ENCODE results near the gene FADS1.

FADS1 gene

DNA sequence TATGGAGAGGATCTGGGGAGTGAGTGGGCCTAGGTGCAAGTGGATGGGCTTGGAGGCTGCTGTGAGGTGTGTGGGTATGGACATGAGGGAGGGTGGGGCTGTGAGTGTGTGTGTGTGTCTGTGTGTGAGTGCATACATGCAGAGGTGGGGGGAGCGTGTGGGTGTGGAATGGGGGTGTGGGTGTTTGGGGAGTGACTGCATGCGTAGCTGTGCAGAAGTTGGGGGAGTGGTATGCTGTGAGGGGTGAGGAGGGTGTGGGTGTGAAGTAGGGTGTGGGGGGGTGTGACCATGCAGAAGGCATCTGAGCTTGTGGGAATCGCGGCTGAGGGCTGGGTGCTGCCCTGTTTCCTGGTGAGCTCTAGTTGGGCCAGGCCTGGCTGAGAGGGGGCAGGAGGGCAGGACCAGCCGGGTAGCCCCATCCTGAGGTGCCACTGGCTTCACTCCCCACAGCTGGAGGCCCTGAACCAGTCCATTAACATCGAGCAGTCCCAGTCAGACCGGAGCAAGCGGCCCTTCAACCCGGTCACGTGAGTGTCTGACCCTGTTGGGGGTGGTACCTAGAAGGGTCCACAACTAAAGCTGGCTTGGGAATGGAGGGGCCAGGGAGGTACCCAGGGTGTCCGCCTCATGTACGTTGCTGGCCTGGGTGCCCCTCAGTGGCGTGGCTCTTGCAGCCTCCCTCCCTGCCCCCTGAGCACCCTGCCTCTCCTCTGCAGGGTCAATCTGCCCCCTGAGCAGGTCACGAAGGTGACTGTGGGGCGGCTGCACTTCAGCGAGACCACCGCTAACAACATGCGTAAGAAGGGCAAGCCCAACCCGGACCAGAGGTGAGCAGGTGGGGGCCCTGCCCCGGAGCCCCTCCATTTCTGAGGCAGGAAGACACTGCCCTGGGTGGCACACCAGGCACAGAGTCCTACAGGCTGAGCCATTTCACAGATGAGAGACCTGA, 40.9 kb downstream of the FADS1 start:
- DNase-seq = no peak

DNA sequence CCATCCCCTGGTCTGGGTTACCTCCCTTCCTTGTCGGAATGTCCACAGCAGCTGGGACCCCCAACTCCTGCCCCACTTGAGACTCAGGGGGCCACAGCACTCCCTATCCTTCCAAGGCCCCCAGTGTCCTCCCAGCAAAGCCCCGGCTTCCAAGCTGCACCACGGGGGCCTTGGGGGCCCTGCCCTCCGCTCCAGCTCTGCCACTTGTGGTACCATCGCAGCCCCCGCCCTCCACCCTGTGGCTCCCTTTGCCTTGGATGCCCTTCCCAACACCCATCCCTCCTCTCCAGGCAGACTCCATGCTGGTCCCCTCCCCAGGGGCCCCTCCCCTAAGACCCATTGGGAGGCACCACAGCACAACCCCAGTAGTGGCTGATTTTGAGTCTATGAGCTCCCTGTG, 41.7 kb downstream of the FADS1 start:
- DNase-seq = no peak

DNA sequence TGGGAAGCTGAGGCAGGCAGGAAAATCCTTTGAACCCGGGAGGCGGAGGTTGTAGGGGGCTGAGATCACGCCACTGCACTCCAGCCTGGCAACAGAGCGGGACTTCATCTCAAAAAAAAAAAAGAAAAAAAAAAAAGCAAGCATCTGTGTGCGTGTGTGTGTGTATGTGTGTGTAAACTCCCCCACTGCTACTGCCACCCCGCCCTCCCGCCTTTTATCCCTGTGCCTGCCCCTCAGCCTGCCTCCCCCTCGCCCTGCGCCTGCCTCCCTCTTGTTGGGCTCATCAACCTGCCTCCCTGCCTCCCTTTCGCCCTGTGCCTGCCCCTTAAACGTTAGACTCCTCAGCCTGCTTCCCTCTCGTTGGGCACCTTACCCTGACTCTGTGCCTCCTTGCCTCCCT, 42.4 kb downstream of the FADS1 start:
- DNase-seq = no peak

DNA sequence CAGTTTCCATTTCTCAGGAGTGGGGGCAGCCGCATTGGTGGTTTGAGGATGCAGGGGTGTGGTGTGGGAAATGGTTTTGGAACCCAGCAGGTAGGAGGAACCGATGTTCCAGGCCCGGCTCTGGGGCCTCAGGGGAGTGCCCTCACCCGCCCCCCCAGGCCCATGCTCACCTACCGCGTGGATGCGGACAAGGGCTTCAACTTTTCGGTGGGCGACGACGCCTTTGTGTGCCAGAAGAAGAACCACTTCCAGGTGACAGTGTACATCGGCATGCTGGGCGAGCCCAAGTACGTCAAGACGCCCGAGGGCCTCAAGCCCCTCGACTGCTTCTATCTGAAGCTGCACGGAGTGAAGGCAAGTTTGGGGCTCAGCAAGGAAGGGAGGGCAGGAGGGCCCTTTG, 43.0 kb downstream of the FADS1 start:
- no peak for DNase-seq

DNA sequence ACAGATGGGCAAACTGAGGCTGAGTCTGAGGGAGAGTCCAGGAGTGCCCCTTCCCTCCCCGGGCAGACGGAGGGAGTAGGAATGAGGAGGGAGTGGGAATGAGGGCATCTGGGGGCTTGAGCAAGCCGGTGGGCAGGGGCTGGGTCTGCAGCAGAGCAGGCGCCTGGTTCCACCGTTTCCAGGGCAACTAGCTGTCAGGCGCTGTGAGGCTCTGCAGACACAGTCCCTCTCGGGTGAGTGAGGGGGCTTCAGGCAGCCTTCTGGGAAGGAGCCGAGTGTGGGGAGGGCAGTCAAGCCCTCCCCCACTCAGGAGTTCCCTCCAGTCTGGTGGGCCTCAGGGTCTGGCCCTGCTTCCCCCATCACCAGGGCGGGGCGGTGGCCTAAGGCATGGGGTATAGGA, 43.4 kb downstream of the FADS1 start:
- DNase-seq = no peak

DNA sequence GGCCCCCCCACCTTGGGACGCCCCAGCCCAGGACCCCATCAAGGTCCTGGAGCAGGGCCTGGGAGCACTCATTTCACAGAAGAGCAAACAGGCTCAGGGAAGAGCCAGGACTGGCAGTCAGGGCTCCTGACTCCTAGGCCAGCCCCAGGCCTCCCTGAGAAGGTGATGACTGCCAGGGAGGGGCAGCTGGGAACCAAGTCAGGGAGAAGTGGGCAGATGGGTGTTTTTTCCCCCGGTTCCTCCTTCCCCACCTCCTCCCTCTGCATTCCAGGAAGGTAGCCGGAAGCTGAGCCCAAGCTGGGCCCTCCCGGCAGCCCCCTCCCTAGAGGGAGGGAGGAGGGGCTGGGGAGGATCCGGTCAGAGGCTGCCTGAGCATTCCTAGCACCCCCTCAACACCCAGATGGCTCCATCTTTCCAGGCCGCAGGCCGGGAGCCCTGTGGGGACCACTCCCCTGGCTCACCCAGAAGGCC, 44.8 kb downstream of the FADS1 start:
- no peak for DNase-seq

DNA sequence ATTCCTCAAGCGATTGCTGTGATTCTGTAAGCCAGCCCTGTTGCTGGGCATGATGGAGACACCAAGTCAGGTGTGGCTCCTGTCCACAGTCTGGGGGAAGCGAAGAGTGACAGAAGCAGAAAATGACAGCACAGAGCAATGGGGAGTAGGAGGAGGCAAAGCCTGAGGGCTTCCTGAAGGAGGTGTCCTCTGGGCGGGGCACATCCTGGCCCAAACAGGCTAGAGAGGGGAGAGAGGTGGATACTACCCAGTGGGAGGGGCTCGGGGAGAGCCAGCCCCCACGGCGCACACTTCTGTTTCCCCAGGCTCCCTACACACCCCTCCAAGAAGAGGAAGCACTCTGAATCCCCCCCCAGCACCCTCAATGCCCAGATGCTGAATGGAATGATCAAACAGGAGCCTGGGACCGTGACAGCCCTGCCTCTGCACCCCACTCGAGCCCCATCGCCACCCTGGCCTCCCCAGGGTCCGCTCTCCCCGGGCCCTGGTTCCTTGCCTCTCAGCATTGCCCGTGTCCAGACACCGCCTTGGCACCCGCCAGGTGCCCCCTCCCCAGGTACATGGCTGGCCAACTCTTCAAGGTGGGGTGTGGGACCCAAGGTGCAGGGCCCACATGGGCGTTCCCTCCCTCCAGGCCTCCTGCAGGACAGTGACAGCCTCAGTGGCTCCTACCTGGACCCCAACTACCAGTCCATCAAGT, 45.5 kb downstream of the FADS1 start:
- DNase-seq = no peak

DNA sequence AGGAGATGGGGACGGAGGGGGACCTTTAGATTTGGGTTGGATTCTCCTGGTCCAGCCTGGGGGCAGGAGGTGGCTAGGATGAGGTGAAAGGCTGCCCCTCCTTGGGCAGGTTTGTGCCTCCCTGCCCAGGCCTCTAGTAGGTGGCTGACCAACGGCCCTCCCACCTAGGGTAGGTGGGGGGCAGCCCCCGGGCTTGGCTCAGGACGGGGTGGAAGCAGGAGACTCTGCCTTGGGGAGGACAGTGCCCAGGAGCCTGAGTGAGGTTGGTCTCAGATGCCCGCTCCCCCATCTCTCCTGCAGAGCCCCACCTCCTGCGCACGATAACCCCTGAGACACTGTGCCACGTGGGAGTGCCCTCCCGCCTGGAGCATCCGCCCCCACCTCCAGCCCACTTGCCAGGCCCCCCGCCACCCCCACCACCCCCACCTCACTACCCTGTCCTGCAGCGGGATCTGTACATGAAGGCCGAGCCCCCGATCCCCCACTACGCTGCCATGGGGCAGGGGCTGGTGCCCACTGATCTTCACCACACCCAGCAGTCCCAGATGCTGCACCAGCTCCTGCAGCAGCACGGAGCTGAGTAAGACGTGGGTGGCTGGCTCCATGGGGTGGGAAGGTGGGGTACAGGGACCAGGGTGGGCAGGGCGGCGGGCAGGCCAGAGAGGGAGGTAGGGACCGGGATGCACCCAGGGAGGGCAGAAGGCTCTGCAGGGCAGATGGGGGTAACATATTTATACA, 46.7 kb downstream of the FADS1 start:
- no peak for DNase-seq

DNA sequence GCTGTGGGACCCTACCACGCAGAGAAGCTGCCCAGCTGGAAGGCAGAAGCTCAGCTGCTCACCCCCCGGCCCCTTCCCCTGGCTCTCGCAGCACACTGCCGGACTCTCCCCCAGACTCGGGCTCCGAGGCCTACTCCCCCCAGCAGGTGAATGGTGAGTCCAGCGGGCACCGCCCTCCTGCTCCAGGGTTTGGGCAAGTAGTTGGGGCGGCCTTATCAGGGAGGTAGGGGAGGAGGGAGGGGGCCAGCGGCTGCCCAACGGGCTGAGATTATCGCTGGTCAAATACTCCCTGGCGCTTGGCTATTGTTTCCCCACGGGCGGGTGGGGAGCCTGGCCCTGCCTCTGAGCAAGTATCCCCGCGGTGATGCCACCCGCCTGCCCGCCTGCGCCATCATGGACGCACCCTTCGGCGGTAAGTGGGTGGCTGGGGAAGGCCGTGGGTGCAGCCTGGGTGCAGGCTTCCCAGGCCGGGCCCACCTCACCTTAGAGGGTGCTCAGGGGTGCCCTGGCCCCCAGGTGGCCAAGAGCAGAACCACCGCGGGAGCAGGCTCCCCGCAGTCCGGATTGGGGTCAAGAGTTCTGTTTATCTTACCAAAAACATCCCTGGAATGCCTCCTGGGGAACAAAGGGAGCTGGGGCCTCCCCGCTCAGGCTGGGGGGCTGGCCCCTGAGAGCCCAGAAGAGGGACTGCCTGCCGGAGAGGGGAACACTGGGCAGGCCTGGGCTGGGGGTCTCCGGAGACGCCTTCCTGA, 47.5 kb downstream of the FADS1 start:
- DNase-seq = no peak

DNA sequence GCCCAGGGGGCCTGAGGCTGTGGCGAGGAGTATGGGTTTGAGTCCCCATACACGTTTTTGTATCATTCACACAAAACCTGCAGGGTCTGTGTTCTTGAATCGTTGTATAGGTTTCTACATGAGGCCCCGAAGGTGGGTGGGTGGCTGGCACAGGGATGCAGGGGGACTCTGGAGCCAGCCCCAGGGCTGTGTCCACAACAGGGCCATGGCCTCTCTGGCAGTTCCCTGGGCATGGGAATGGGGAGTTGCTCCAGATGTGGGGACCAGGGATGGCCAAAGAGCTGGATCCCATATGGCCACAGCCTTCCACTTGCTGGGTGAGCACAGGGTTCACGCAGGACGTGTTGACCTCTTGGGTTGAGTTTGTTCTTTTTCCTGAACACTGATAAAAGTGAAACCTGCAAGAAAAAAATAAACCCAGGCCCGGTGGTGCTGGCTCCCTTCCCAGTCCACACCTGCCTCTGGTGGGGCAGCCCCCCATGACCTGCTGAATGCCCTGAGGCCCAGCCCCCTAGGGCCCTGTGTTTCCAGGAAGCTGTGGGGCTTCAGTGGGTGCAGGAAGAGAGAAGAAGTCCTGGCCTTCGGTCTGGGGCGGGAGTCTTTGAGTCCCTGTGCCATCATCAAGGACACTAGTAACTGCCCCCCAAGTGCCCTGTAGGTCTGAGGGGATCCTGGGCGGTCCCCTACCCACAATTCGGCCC, 48.3 kb downstream of the FADS1 start:
- no peak for DNase-seq

DNA sequence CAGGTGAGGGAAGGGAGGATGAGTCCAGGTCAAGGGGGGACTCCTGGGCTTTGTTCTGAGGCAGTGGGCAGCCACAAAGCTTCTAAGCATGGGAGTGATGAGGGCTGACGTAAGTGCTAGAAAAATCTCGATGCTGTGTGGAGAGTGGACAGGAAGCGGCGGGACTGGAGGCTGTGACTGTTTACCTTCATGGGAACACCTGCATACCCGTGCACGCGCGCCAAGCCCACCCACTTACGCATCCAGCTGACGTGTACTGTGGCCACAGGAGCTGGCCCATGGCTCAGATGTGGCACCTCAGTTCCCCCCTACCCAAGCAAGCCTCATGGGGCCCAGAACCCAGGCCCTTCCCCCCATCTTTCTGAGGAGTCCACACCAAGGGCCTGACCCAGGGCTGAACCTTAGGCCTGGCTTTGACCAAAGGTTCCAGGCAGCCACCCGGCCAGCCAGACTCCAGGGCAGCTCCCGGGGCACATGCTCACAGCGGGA, 50.4 kb downstream of the FADS1 start:
- no peak for DNase-seq

DNA sequence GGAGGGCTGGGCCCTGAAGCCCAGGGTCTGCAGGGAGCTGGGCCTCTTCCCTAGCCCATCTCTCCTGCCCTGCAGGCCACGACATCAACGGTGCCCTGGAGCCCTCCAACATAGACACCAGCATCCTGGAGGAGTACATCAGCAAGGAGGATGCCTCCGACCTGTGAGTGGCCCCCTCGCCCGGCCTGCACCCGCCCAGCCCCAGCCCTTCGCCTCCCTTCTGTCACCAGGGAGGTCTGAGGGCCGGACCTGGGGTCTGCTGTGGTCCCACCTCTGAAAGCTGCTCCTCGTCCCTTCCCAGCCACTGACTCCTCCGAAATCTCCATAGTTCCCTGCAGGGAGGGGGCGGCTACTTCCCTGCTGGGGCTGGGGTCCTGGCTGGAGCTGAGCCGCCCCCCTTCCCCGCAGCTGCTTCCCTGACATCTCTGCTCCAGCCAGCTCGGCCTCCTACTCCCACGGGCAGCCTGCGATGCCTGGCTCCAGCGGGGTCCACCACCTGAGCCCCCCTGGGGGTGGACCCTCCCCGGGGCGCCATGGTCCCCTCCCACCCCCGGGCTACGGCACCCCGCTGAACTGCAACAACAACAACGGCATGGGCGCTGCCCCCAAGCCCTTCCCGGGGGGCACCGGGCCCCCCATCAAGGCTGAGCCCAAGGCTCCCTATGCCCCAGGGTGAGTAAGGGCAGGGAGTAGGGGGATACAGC, 51.1 kb downstream of the FADS1 start:
- no peak for DNase-seq

DNA sequence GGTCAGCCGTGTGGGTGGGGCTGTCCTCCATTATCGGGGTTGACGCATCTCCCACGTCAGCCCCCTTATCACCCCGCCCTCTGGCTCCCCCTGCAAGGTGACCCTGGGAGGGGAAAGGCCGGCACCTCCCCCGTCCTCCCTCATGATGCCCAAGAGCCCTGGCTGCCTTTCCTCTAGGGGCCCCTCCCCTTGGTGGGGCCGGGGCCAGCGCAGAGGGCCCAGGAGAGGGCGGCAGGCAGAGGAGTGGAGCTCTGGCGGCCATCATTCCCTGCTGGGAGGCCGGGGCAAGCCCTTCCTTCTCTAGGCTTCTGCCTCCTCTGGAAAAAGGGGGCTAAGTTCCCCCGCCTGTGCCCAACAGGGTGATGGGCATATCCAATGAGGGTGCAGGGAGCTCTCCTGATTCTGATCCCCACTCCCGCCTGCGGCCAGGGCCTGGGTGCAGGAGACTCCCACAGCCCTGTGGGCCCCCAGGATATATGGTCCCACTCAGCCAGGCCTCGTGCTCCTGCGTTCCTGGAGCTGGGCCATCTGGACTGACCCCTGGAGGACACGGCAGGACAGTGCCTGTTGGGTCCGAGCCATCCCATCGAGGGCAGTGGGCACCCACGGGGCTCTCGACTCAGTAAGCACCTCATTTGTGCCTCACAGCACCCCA, 52.1 kb downstream of the FADS1 start:
- DNase-seq = no peak

DNA sequence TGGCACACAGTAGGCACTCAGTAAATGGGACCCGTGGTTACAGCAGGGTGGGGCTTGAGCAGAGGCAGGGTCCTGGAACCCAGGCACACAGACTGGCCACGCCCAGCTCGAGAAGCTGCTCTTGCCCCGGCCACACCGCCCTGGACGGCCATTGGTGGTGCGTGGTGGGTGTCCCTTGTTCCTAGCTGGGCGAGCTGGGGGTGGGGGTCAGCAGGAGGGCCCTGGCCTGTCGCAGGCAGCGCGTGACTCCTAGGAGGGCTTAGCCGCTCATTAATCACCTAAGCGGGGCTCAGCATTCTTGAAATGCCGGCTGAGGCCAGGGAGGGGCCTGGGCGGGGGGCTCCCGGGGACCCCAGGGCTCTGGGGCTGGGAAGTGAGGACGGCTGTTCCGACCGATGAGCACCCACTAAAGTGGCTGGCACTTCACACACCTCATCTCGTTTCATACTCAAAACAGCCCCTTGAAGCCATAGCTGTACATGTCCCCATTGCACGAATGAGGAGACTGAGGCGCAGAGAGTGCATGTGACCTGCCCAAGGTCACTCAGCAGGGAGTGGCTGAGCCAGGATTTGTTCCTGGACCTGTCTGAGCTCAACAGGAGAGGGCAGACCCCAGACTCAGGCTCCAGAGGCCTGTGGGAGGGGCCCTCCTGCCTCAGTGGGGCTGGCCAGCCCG, 52.7 kb downstream of the FADS1 start:
- DNase-seq = no peak

DNA sequence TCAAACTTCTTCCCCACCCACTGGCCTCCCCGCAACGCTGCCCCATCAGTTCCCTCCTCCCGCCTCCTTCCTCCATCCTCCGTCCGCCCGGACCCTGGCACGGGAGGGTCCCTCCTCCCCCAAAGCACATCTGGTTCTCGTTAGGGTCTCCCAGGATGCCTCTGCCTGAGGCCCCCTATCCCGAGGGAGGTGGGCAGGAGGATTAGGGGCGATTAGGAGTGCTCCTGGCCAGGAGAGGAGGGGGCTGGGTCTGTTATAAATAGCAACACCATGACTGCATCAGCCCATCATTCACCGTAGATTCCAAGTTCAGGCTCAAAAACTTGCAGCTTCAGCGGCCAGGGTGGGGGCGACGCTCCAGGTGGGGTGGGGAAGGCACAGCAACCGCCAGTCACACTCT, 54.0 kb downstream of the FADS1 start:
- DNase-seq = no peak

DNA sequence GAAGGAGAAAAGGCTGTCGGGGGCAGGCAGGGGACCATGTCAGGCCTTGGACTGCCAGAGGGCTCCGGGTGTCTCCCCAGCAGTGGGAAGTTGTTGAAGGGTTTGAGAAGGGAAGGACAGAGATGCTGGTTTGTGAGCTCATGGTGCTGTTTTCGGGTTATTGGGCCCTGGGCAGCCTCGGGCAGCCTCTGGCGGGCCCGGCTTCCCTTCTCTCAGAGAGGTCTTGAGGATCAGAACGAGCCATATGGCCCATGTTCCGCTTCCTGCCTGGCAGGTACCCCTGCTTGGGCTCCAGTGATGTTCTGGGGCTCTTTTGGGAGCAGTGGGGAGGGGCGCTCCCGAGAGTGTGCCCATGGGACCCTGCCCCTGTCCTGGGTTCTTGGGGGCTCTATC, 54.6 kb downstream of the FADS1 start:
- no peak for DNase-seq

DNA sequence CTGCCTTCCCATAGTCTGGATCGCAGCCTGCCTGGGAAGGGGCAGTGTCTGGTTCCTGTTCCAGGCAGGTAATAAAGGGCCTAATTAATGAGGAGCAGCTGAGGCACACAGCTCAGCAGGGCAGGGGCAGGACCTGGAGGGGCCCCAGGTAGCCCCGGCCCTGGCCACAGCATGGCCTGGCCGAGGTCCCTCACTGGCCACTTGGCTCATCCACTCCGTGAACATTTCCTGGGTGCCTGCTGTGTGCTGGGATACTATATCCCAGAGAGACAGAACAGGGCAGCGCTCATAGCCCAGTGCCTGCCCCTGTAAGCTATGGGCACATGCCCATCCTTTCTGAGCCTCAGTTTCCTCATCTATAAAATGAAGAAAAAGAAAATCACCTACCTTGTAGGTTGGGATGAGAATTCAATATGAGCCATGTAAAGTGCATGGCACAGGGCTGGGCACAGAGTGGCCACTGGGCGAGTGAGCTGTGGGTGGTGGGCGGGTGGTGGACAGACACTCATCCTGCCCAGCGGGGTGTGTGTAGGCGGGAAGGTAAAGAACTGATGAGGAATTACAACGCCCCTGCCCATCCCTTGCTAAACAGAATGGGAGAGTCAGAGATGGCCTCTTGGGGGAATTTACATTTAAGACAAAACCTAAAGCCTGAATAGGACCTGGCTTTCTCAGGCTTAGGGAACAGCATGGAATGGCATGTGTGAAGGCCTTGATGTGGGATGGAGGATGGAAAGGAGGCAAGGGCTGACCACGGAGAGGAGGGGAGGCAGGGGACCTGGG, 55.2 kb downstream of the FADS1 start:
- no peak for DNase-seq

DNA sequence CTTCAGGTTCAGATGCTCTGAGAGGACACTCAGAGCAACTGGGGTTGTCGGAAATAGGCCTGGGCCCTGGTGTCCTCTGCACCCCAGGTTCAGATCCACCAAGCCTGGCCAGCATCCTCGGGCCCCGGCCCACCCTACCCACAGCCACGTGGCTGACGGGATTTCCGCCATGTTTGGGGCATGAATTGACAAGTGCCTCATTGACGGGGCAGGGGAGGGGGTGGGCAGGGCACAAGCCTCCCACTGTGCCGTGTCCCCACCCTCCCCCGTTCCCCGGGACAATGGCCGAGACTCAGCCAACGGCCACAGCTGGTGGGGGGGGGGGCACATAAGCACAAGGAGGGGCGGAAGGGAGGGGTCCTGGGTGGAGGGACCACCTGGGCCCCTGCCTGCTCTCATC, 55.9 kb downstream of the FADS1 start:
- no peak for DNase-seq

DNA sequence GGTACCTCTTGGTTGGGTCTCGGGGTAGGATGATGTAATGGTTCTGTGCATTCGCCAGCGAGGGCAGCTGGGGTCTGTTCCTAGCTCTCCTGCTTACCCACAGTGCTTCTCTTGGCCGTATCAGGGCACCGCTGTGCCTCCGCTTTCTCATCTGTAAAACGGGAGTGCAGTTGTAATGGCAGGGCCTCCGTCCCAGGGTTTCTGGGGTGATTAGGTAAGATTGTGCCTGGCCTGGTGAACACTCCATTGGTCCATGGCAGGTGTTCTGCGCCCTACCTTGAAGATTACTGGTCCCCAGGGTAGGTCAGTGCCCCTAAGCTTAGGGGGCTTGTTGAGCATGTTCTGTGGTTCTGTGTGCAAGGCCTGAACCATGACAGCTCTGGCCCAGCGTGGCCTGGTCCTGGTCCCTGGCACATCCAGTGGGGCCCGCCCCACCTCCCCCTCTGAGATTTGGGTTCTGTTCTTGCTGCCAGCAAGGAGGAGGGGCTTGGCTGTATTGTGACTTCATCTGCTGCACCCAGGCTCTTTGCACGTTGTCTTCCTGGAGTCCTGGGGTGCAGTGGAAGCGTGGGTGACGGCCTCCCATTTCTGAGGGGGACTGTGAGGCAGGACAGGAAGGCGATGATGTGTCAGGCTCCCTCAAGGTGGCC, 59.5 kb downstream of the FADS1 start:
- DNase-seq = no peak
